HepG2 (cell line): ENCODE results near the gene SMYD4. TPM values are rescaled to one million over a fixed set of nuclear protein-coding genes. Genes with fewer than 3 reads are reported as not detected.

ENCODE experiments used
- BRD4 ChIP-seq: sonication (generic); formaldehyde crosslinking; IDR thresholded peaks from 2 replicates; pipeline ENCODE4 v1.4.0; 2020; ENCODE audit warnings: missing genetic modification reagents
- CBFB ChIP-seq: sonication (generic); formaldehyde crosslinking; IDR thresholded peaks from 2 replicates; pipeline ENCODE4 v1.4.0; 2020; ENCODE audit warnings: missing genetic modification reagents
- CREB1 ChIP-seq, 2 experiments: fragments of 450-650 bp in 1 of 2; IDR thresholded peaks; 2 replicates each; pipeline ENCODE4 v1.6.1; 2016 to 2017; ENCODE audit warnings: control low read depth in 1 of 2, mild to moderate bottlenecking in 1 of 2, missing compliant biosample characterization in 1 of 2, missing genetic modification characterization in 1 of 2
- HNF4A ChIP-seq: sonication (generic); formaldehyde crosslinking; IDR thresholded peaks from 2 replicates; pipeline ENCODE4 v1.4.0; 2020; ENCODE audit warnings: missing genetic modification reagents
- KLF13 ChIP-seq: sonication (generic); formaldehyde crosslinking; IDR thresholded peaks from 2 replicates; pipeline ENCODE4 v1.4.0; 2020; ENCODE audit warnings: mild to moderate bottlenecking, missing genetic modification reagents
- MYC ChIP-seq: sonication (generic); formaldehyde crosslinking; IDR thresholded peaks from 2 replicates; pipeline ENCODE4 v1.9.0; 2021; ENCODE audit warnings: missing genetic modification reagents, borderline replicate concordance
- NFIB ChIP-seq: sonication (generic); formaldehyde crosslinking; IDR thresholded peaks from 2 replicates; pipeline ENCODE4 v1.9.0; 2021; ENCODE audit warnings: missing genetic modification reagents, mild to moderate bottlenecking, borderline replicate concordance
- PITX1 ChIP-seq: sonication (generic); formaldehyde crosslinking; IDR thresholded peaks from 2 replicates; pipeline ENCODE4 v1.5.1; 2020; ENCODE audit warnings: mild to moderate bottlenecking, missing genetic modification reagents
- POLR2A ChIP-seq, 2 experiments: IDR thresholded peaks; 2 replicates each; pipeline ENCODE4 v1.6.1; 2011; ENCODE audit warnings: low read depth in 2 of 2, low read length in 2 of 2, mild to moderate bottlenecking in 1 of 2, moderate library complexity in 1 of 2; ENCODE audit not compliant: insufficient read depth in 1 of 2
- PRPF4 ChIP-seq: fragments of 200-400 bp; formaldehyde crosslinking; IDR thresholded peaks from 2 replicates; pipeline ENCODE4 v1.6.1; 2016; ENCODE audit warnings: low read length, low read depth; ENCODE audit not compliant: poor library complexity, severe bottlenecking
- RCOR2 ChIP-seq: IDR thresholded peaks from 2 replicates; pipeline ENCODE4 v1.6.1; 2016; ENCODE audit warnings: missing biosample characterization, missing genetic modification reagents
- RFXAP ChIP-seq: sonication (generic); formaldehyde crosslinking; IDR thresholded peaks from 2 replicates; pipeline ENCODE4 v1.4.0; 2020; ENCODE audit warnings: missing genetic modification reagents, borderline replicate concordance
- SIN3A ChIP-seq: IDR thresholded peaks from 2 replicates; pipeline ENCODE4 v1.6.1; 2011; ENCODE audit warnings: low read depth, mild to moderate bottlenecking, control low read depth, low read length, borderline replicate concordance
- ZKSCAN8 ChIP-seq: IDR thresholded peaks from 2 replicates; pipeline ENCODE4 v1.6.1; 2016; ENCODE audit warnings: borderline replicate concordance, missing genetic modification reagents, missing compliant biosample characterization
- ZNF235 ChIP-seq: sonication (generic); formaldehyde crosslinking; IDR thresholded peaks from 2 replicates; pipeline ENCODE4 v1.8.1; 2023; ENCODE audit warnings: mild to moderate bottlenecking, missing genetic modification reagents, borderline replicate concordance
- ZNF264 ChIP-seq: sonication (generic); formaldehyde crosslinking; IDR thresholded peaks from 2 replicates; pipeline ENCODE4 v1.4.0; 2020; ENCODE audit warnings: missing genetic modification reagents
- ZNF335 ChIP-seq: sonication (generic); formaldehyde crosslinking; IDR thresholded peaks from 2 replicates; pipeline ENCODE4 v1.4.0; 2020; ENCODE audit warnings: missing genetic modification reagents
- ZNF343 ChIP-seq: sonication (generic); formaldehyde crosslinking; IDR thresholded peaks from 2 replicates; pipeline ENCODE4 v1.4.0; 2020; ENCODE audit warnings: mild to moderate bottlenecking, missing genetic modification reagents
- ZNF441 ChIP-seq: sonication (generic); formaldehyde crosslinking; IDR thresholded peaks from 2 replicates; pipeline ENCODE4 v1.7.0; 2021; ENCODE audit warnings: missing genetic modification reagents, borderline replicate concordance
- ZNF451 ChIP-seq: sonication (generic); formaldehyde crosslinking; IDR thresholded peaks from 2 replicates; pipeline ENCODE4 v1.5.0; 2020; ENCODE audit warnings: mild to moderate bottlenecking, missing genetic modification reagents
- ZNF558 ChIP-seq: sonication (generic); formaldehyde crosslinking; IDR thresholded peaks from 2 replicates; pipeline ENCODE4 v1.9.0; 2022; ENCODE audit warnings: mild to moderate bottlenecking, missing genetic modification reagents, borderline replicate concordance
- ZNF749 ChIP-seq: sonication (generic); formaldehyde crosslinking; IDR thresholded peaks from 2 replicates; pipeline ENCODE4 v1.8.0; 2022; ENCODE audit warnings: mild to moderate bottlenecking, missing genetic modification reagents, moderate library complexity, borderline replicate concordance
- polyA plus RNA-seq, 8 experiments: library from polyadenylated mRNA; depleted of rRNA in 3 of 8; stranded (reverse) in 7 of 8; unstranded in 1 of 8; fragments of >200 nt; fragmentation: Illumina TruSeq in 4 of 8; extraction: Trizol in 4 of 8; gene quantifications; 2 replicates each; pipeline versions ENCODE4 v1.2.1 to v1.2.3, GENCODE V29; 2011 to 2016; ENCODE audit warnings: low read depth in 4 of 8, missing spikeins in 1 of 8, mixed read lengths in 1 of 8; ENCODE audit not compliant: insufficient read depth in 1 of 8
- total RNA-seq, 5 experiments: library from RNA; depleted of rRNA; stranded (reverse); fragments of >200 nt; fragmentation: Illumina TruSeq; extraction: Trizol; gene quantifications; 2 replicates each; pipeline ENCODE4 v1.2.3, GENCODE V29; 2016; ENCODE audit warnings: low read depth in 1 of 5
- TF ChIP-seq, protein P1 (sequence below): sonication (generic); formaldehyde crosslinking; IDR thresholded peaks from 2 replicates; pipeline ENCODE4 v1.8.0; 2022; ENCODE audit warnings: missing genetic modification reagents, mild to moderate bottlenecking, borderline replicate concordance
- TF ChIP-seq, protein P2 (sequence below): sonication (generic); formaldehyde crosslinking; IDR thresholded peaks from 2 replicates; pipeline ENCODE4 v1.8.0; 2022; ENCODE audit warnings: mild to moderate bottlenecking, missing genetic modification reagents, moderate library complexity
- TF ChIP-seq, protein P3 (sequence below): sonication (generic); formaldehyde crosslinking; IDR thresholded peaks from 2 replicates; pipeline ENCODE4 v1.4.0; 2020; ENCODE audit warnings: missing genetic modification reagents, borderline replicate concordance

The SMYD4 gene
- total and polyA plus RNA-seq, 2 of the 13 experiments (the other 11 are each of a cell fraction or from before 2014, with no cell fraction given) = 7.4 to 11.3 TPM

- TF ChIP-seq, protein P1, sequence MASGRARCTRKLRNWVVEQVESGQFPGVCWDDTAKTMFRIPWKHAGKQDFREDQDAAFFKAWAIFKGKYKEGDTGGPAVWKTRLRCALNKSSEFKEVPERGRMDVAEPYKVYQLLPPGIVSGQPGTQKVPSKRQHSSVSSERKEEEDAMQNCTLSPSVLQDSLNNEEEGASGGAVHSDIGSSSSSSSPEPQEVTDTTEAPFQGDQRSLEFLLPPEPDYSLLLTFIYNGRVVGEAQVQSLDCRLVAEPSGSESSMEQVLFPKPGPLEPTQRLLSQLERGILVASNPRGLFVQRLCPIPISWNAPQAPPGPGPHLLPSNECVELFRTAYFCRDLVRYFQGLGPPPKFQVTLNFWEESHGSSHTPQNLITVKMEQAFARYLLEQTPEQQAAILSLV (CRISPR knock-in tag) = peak; percentile 57
- TF ChIP-seq RCOR2 (CRISPR knock-in tag) (peak; percentile 67), BRD4 (CRISPR knock-in tag) (peak; percentile 20), ZNF451 (CRISPR knock-in tag) (no peak; the same call in 1 of the 2 replicates), PRPF4 (peak; percentile 73), HNF4A (CRISPR knock-in tag) (peak; percentile 97), KLF13 (no peak), ZKSCAN8 (CRISPR knock-in tag) (0 out of 2 replicates have a peak, but pooled peaks have one; percentile 82), NFIB (CRISPR knock-in tag) (no peak), MYC (CRISPR knock-in tag) (peak; percentile 94), ZNF235 (CRISPR knock-in tag) (peak; percentile 83), CBFB (CRISPR knock-in tag) (peak; percentile 77; the same call in 1 of the 2 replicates), ZNF343 (CRISPR knock-in tag) (no peak), CREB1 (IDR thresholded peaks at IDR 0.05) (no peak), CREB1 (CRISPR knock-in tag; IDR thresholded peaks at IDR 0.05) (0 out of 2 replicates have a peak, but pooled peaks have one; percentile 10), ZNF264 (peak; percentile 14; the same call in 1 of the 2 replicates), ZNF558 (no peak), PITX1 (peak; percentile 97), RFXAP (CRISPR knock-in tag) (peak; percentile 19; the same call in 1 of the 2 replicates), POLR2A (IDR thresholded peaks at IDR 0.05; ENCODE audit: insufficient read depth in 1 of 2, low read depth in 2 of 2, low read length in 2 of 2) (peak; percentile 76 to 96), ZNF441 (CRISPR knock-in tag) (no peak), ZNF749 (CRISPR knock-in tag) (no peak; the same call in 1 of the 2 replicates), ZNF335 (no peak; the same call in 1 of the 2 replicates), SIN3A (peak; percentile 82)
- TF ChIP-seq, protein P2, sequence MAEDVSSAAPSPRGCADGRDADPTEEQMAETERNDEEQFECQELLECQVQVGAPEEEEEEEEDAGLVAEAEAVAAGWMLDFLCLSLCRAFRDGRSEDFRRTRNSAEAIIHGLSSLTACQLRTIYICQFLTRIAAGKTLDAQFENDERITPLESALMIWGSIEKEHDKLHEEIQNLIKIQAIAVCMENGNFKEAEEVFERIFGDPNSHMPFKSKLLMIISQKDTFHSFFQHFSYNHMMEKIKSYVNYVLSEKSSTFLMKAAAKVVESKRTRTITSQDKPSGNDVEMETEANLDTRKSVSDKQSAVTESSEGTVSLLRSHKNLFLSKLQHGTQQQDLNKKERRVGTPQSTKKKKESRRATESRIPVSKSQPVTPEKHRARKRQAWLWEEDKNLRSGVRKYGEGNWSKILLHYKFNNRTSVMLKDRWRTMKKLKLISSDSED = no peak
- TF ChIP-seq, protein P3, sequence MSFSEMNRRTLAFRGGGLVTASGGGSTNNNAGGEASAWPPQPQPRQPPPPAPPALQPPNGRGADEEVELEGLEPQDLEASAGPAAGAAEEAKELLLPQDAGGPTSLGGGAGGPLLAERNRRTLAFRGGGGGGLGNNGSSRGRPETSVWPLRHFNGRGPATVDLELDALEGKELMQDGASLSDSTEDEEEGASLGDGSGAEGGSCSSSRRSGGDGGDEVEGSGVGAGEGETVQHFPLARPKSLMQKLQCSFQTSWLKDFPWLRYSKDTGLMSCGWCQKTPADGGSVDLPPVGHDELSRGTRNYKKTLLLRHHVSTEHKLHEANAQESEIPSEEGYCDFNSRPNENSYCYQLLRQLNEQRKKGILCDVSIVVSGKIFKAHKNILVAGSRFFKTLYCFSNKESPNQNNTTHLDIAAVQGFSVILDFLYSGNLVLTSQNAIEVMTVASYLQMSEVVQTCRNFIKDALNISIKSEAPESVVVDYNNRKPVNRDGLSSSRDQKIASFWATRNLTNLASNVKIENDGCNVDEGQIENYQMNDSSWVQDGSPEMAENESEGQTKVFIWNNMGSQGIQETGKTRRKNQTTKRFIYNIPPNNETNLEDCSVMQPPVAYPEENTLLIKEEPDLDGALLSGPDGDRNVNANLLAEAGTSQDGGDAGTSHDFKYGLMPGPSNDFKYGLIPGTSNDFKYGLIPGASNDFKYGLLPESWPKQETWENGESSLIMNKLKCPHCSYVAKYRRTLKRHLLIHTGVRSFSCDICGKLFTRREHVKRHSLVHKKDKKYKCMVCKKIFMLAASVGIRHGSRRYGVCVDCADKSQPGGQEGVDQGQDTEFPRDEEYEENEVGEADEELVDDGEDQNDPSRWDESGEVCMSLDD (CRISPR knock-in tag) = no peak; the same call in 1 of the 2 replicates
Observed at GRCh38 chr17:1762901-1763898, 66.5 kb downstream of the SMYD4 start (continued).
